Esophagus squamous epithelium (tissue), 4 donors: ENCODE measurements around the gene GFPT1.

Experiments used
- POLR2A ChIP-seq, 4 donors: fragments of 450-650 bp; IDR thresholded peaks; one replicate each; pipeline ENCODE4 v1.6.1; 2017; ENCODE audit warnings: antibody characterized with exemption in 4 of 4, mild to moderate bottlenecking in 4 of 4, moderate library complexity in 3 of 4
- TF ChIP-seq, protein P1 (sequence below), 6 experiments: fragments of 450-650 bp in 4 of 6; fragments of 200-600 bp in 2 of 6; sonication (generic) in 2 of 6; IDR thresholded peaks; one replicate each; pipeline ENCODE4 v1.5.1; 2016 to 2019; ENCODE audit warnings: antibody characterized with exemption in 6 of 6, mild to moderate bottlenecking in 4 of 6, moderate library complexity in 4 of 6

GRCh38 chr2:69305166-69305565 lies 81.9 kb downstream of the GFPT1 start:
- TF ChIP-seq, protein P1, sequence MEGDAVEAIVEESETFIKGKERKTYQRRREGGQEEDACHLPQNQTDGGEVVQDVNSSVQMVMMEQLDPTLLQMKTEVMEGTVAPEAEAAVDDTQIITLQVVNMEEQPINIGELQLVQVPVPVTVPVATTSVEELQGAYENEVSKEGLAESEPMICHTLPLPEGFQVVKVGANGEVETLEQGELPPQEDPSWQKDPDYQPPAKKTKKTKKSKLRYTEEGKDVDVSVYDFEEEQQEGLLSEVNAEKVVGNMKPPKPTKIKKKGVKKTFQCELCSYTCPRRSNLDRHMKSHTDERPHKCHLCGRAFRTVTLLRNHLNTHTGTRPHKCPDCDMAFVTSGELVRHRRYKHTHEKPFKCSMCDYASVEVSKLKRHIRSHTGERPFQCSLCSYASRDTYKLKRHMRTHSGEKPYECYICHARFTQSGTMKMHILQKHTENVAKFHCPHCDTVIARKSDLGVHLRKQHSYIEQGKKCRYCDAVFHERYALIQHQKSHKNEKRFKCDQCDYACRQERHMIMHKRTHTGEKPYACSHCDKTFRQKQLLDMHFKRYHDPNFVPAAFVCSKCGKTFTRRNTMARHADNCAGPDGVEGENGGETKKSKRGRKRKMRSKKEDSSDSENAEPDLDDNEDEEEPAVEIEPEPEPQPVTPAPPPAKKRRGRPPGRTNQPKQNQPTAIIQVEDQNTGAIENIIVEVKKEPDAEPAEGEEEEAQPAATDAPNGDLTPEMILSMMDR (IDR thresholded peaks at IDR 0.05) = no peak
- no peak for TF ChIP-seq POLR2A (IDR thresholded peaks at IDR 0.05)
